Measurements from ENCODE around the gene ARFGAP2. TPM values are rescaled to one million over a fixed set of nuclear protein-coding genes. Genes with fewer than 3 reads are reported as not detected.
"Not testable (repeated sequence)": the region's sequence is repeated elsewhere in the genome, so short reads cannot be mapped to it uniquely, and the experiment has no call there.

The ARFGAP2 gene
- total RNA-seq, 4 donors from 2014 or later: 92.5 to 141 (median 120) TPM

- Histone ChIP-seq H3K9me3 (no peaks in the 10 kb centered on the region), H3K4me3 (no peak overlapping the region), H3K4me1 (peaks cover under 1 to 11% (median 6%) of the 10 kb centered on the region in 4 donors), H3K27me3 (no peaks in the 10 kb centered on the region), H3K36me3 (no peaks in the 10 kb centered on the region), H3K27ac (replicated peaks in 1 of 4) (no peak overlapping the region)
- 94% methylated on average over 5 of the region's 5 CpGs for WGBS
- DNase-seq (ENCODE audit: extremely low spot score): no peak
- intact Hi-C loops (cut with DNase I): no loop called here
- TF ChIP-seq POLR2AphosphoS5 (IDR thresholded peaks at IDR 0.05) (no peak), EP300 (IDR thresholded peaks at IDR 0.05) (no peak), POLR2A (IDR thresholded peaks at IDR 0.05; ENCODE audit: low read depth) (no peak), CTCF (IDR thresholded peaks at IDR 0.05) (no peak)
These were observed 31.9 kb upstream of the ARFGAP2 start for GRCh38 chr11:47208628-47209027.

GRCh38 chr11:47208008-47208552, 31.4 kb upstream of the ARFGAP2 start:
- H3K27ac ChIP-seq (replicated peaks in 1 of 4); H3K4me1 ChIP-seq; H3K4me3 ChIP-seq; H3K36me3 ChIP-seq; DNase-seq (ENCODE audit: extremely low spot score); intact Hi-C loops (cut with DNase I); H3K9me3 ChIP-seq; H3K27me3 ChIP-seq: not testable (repeated sequence)
- WGBS: 89% methylated on average over 13 of the region's 13 CpGs

- H3K4me3 ChIP-seq: no peak overlapping the region
- 88% methylated on average over 6 of the region's 6 CpGs for WGBS
- DNase-seq (ENCODE audit: extremely low spot score): no peak
- H3K9me3 ChIP-seq: no peaks in the 10 kb centered on the region
- TF ChIP-seq CTCF (IDR thresholded peaks at IDR 0.05) (no peak), EP300 (IDR thresholded peaks at IDR 0.05) (no peak), POLR2A (IDR thresholded peaks at IDR 0.05; ENCODE audit: low read depth) (no peak), POLR2AphosphoS5 (IDR thresholded peaks at IDR 0.05) (no peak)
- no peaks in the 10 kb centered on the region for H3K36me3 ChIP-seq
- intact Hi-C loops (cut with DNase I): no loop called here
- no peaks in the 10 kb centered on the region for H3K27me3 ChIP-seq
- H3K4me1 ChIP-seq: peaks cover 0 to 8% (median 3%) of the 10 kb centered on the region in 4 donors
- no peak overlapping the region for H3K27ac ChIP-seq (replicated peaks in 1 of 4)
These were observed 30.8 kb upstream of the ARFGAP2 start for GRCh38 chr11:47207459-47207858.

- H3K27me3 ChIP-seq; H3K4me1 ChIP-seq; H3K36me3 ChIP-seq; H3K9me3 ChIP-seq; DNase-seq (ENCODE audit: extremely low spot score); H3K4me3 ChIP-seq; H3K27ac ChIP-seq (replicated peaks in 1 of 4); intact Hi-C loops (cut with DNase I): not testable (repeated sequence)
- 88% methylated on average over 5 of the region's 5 CpGs for WGBS
These were observed 29.9 kb upstream of the ARFGAP2 start for GRCh38 chr11:47206577-47206976.

- Histone ChIP-seq H3K4me3 (no peak overlapping the region), H3K27ac (replicated peaks in 1 of 4) (no peak overlapping the region), H3K27me3 (no peaks in the 10 kb centered on the region), H3K4me1 (peaks cover 0 to 8% (median 3%) of the 10 kb centered on the region in 4 donors), H3K9me3 (no peaks in the 10 kb centered on the region), H3K36me3 (no peaks in the 10 kb centered on the region)
- WGBS: 69% methylated on average over 2 of the region's 2 CpGs
- no peak for DNase-seq (ENCODE audit: extremely low spot score)
- TF ChIP-seq POLR2A (IDR thresholded peaks at IDR 0.05; ENCODE audit: low read depth): no peak
- no peak for TF ChIP-seq POLR2AphosphoS5 (IDR thresholded peaks at IDR 0.05)
- no peak for TF ChIP-seq CTCF (IDR thresholded peaks at IDR 0.05)
- TF ChIP-seq EP300 (IDR thresholded peaks at IDR 0.05): no peak
- intact Hi-C loops (cut with DNase I): no loop called here
These were observed 27.9 kb upstream of the ARFGAP2 start for GRCh38 chr11:47204637-47204989.

- no peaks in the 10 kb centered on the region for H3K36me3 ChIP-seq
- H3K4me1 ChIP-seq: peaks cover 0 to 8% (median 3%) of the 10 kb centered on the region in 4 donors
- H3K27ac ChIP-seq (replicated peaks in 1 of 4): no peak overlapping the region
- no peaks in the 10 kb centered on the region for H3K27me3 ChIP-seq
- intact Hi-C loops (cut with DNase I): no loop called here
- H3K9me3 ChIP-seq: no peaks in the 10 kb centered on the region
- DNase-seq (ENCODE audit: extremely low spot score): no peak
- 85% methylated on average over 5 of the region's 5 CpGs for WGBS
- TF ChIP-seq EP300 (IDR thresholded peaks at IDR 0.05): no peak
- TF ChIP-seq POLR2AphosphoS5 (IDR thresholded peaks at IDR 0.05): no peak
- no peak for TF ChIP-seq POLR2A (IDR thresholded peaks at IDR 0.05; ENCODE audit: low read depth)
- TF ChIP-seq CTCF (IDR thresholded peaks at IDR 0.05): no peak
- H3K4me3 ChIP-seq: no peak overlapping the region
These were observed 25.9 kb upstream of the ARFGAP2 start for GRCh38 chr11:47202576-47202975.
